MM.1S (cell line): ENCODE data around the gene GNL2.

ENCODE experiments used
- DNase-seq: peaks from one replicate; pipeline ENCODE4 v3.0.0-alpha.2; 2015
- H2AFZ ChIP-seq: fragments of 300-600 bp; sonication (generic); 2 replicates; pipeline ENCODE4 v1.6.0; 2016; ENCODE audit warnings: antibody characterized with exemption, low read length
- H3F3A ChIP-seq: fragments of 300-600 bp; sonication (generic); 2 replicates; pipeline ENCODE4 v1.6.1; 2016; ENCODE audit warnings: mild to moderate bottlenecking, antibody characterized with exemption, low read length, moderate library complexity, mixed read lengths; ENCODE audit not compliant: insufficient read depth
- H3K27ac ChIP-seq: fragments of 300-600 bp; sonication (generic); 2 replicates; pipeline ENCODE4 v1.5.1; 2016; ENCODE audit warnings: mild to moderate bottlenecking, low read length
- H3K27me3 ChIP-seq: fragments of 300-600 bp; sonication (generic); replicated peaks from 2 replicates; pipeline ENCODE4 v1.6.0; 2016; ENCODE audit warnings: low read length; ENCODE audit not compliant: insufficient read depth
- H3K36me3 ChIP-seq: fragments of 300-600 bp; sonication (generic); replicated peaks from 2 replicates; pipeline ENCODE4 v1.6.1; 2016; ENCODE audit warnings: mild to moderate bottlenecking, low read length, mixed read lengths; ENCODE audit not compliant: insufficient read depth
- H3K4me1 ChIP-seq: fragments of 300-600 bp; sonication (generic); 2 replicates; pipeline ENCODE4 v1.6.1; 2016; ENCODE audit warnings: low read length, mixed read lengths
- H3K4me2 ChIP-seq: fragments of 300-600 bp; sonication (generic); 2 replicates; pipeline ENCODE4 v1.6.0; 2016; ENCODE audit warnings: low read depth, low read length
- H3K4me3 ChIP-seq: fragments of 300-600 bp; sonication (generic); 2 replicates; pipeline ENCODE4 v1.5.1; 2016; ENCODE audit warnings: low read length, mixed read lengths
- H3K79me2 ChIP-seq: fragments of 300-600 bp; sonication (generic); 2 replicates; pipeline ENCODE4 v1.6.1; 2016; ENCODE audit warnings: mixed run types, low read length, mixed read lengths
- H3K9ac ChIP-seq: fragments of 300-600 bp; sonication (generic); 2 replicates; pipeline ENCODE4 v1.6.1; 2016; ENCODE audit warnings: low read length, mixed read lengths
- H3K9me2 ChIP-seq: fragments of 300-600 bp; sonication (generic); replicated peaks from 2 replicates; pipeline ENCODE4 v1.6.1; 2016; ENCODE audit warnings: mild to moderate bottlenecking, low read length, mixed read lengths; ENCODE audit not compliant: insufficient read depth
- H3K9me3 ChIP-seq: fragments of 300-600 bp; sonication (generic); replicated peaks from 2 replicates; pipeline ENCODE4 v1.6.1; 2016; ENCODE audit warnings: mild to moderate bottlenecking, low read length, mixed read lengths; ENCODE audit not compliant: insufficient read depth
- H4K20me1 ChIP-seq: fragments of 300-600 bp; sonication (generic); 2 replicates; pipeline ENCODE4 v1.6.1; 2016; ENCODE audit warnings: mild to moderate bottlenecking, low read length, moderate library complexity, mixed read lengths; ENCODE audit not compliant: insufficient read depth
- CTCF ChIP-seq: fragments of 300-600 bp; sonication (generic); IDR thresholded peaks from 2 replicates; pipeline ENCODE4 v1.5.1; 2016; ENCODE audit warnings: antibody characterized with exemption, low read length, mixed read lengths
- EZH2 ChIP-seq: fragments of 300-600 bp; sonication (generic); optimal IDR thresholded peaks from 2 replicates; pipeline ENCODE3; 2017; ENCODE audit warnings: low read depth, mild to moderate bottlenecking, antibody characterized with exemption, low read length, mixed read lengths
- EZH2phosphoT487 ChIP-seq: fragments of 300-600 bp; sonication (generic); IDR thresholded peaks from 2 replicates; pipeline ENCODE4 v1.6.1; 2018; ENCODE audit warnings: antibody characterized with exemption, low read length

GNL2 gene

GRCh38 chr1:37601441-37601840 is 5.7 kb upstream of the GNL2 start:
- Histone ChIP-seq H3K9me3 (no peaks in the 10 kb centered on the region), H3K36me3 (no peaks in the 10 kb centered on the region), H3F3A (no peaks in the 10 kb centered on the region), H3K4me1 (peaks cover 5% of the 10 kb centered on the region), H3K79me2 (no peaks in the 10 kb centered on the region), H2AFZ (no peak overlapping the region), H3K27me3 (no peaks in the 10 kb centered on the region), H3K27ac (no peak overlapping the region), H3K9me2 (no peaks in the 10 kb centered on the region), H3K9ac (no peak overlapping the region), H4K20me1 (no peaks in the 10 kb centered on the region), H3K4me3 (no peak overlapping the region), H3K4me2 (no peak overlapping the region)
- TF ChIP-seq EZH2phosphoT487 (no peak), CTCF (no peak), EZH2 (no peak)
- DNase-seq, result no peak

- DNase-seq, result no peak
- TF ChIP-seq EZH2 (no peak), CTCF (no peak), EZH2phosphoT487 (no peak)
- Histone ChIP-seq H3K9me2 (no peaks in the 10 kb centered on the region), H3K27ac (no peak overlapping the region), H3K79me2 (peaks cover 8% of the 10 kb centered on the region), H3K4me2 (no peak overlapping the region), H2AFZ (no peak overlapping the region), H4K20me1 (no peaks in the 10 kb centered on the region), H3F3A (no peaks in the 10 kb centered on the region), H3K4me3 (no peak overlapping the region), H3K9me3 (no peaks in the 10 kb centered on the region), H3K9ac (no peak overlapping the region), H3K36me3 (no peaks in the 10 kb centered on the region), H3K4me1 (peaks cover 9% of the 10 kb centered on the region), H3K27me3 (no peaks in the 10 kb centered on the region)
Measured at GRCh38 chr1:37599940-37600339, 4.2 kb upstream of the GNL2 start.

- H3K9ac ChIP-seq, result peak overlapping the region; percentile 25; the same call in 1 of the 2 replicates
- peak overlapping the region; percentile 88 for H3K4me3 ChIP-seq
- H4K20me1 ChIP-seq, result no peaks in the 10 kb centered on the region
- peaks cover 10% of the 10 kb centered on the region for H3K36me3 ChIP-seq
- peak overlapping the region; percentile 11; the same call in 1 of the 2 replicates for H3K27ac ChIP-seq
- peaks cover 10% of the 10 kb centered on the region for H3K4me1 ChIP-seq
- H2AFZ ChIP-seq, result peak overlapping the region; percentile 75
- no peak for DNase-seq
- no peak for TF ChIP-seq CTCF
- no peak for TF ChIP-seq EZH2
- no peak for TF ChIP-seq EZH2phosphoT487
- no peaks in the 10 kb centered on the region for H3K9me3 ChIP-seq
- H3K27me3 ChIP-seq, result no peaks in the 10 kb centered on the region
- peaks cover 42% of the 10 kb centered on the region for H3K79me2 ChIP-seq
- no peaks in the 10 kb centered on the region for H3F3A ChIP-seq
- H3K4me2 ChIP-seq, result peak overlapping the region; percentile 90
- H3K9me2 ChIP-seq, result no peaks in the 10 kb centered on the region
Measured at GRCh38 chr1:37596182-37596667, 488 bp upstream of the GNL2 start.
